IPS-18a (cell line): Measurements from ENCODE around the gene KRTAP5-4.
"Not testable (repeated sequence)": the region's sequence is repeated elsewhere in the genome, so short reads cannot be mapped to it uniquely, and the experiment has no call there.

Experiments used
- H3K27ac ChIP-seq: one replicate; pipeline ENCODE4 v1.5.1; 2013; ENCODE audit warnings: low read length
- H3K27me3 ChIP-seq: one replicate; pipeline ENCODE4 v1.6.1; 2013; ENCODE audit warnings: mild to moderate bottlenecking, low read length; ENCODE audit not compliant: control insufficient read depth, insufficient read depth
- H3K36me3 ChIP-seq: one replicate; pipeline ENCODE4 v1.6.1; 2013; ENCODE audit warnings: low read depth, low read length; ENCODE audit not compliant: control insufficient read depth
- H3K4me1 ChIP-seq: one replicate; pipeline ENCODE4 v1.6.1; 2013; ENCODE audit warnings: low read depth, low read length; ENCODE audit not compliant: control insufficient read depth
- H3K4me3 ChIP-seq: one replicate; pipeline ENCODE4 v1.5.1; 2013; ENCODE audit warnings: low read length
- H3K9ac ChIP-seq: one replicate; pipeline ENCODE4 v1.6.1; 2013; ENCODE audit warnings: mild to moderate bottlenecking, low read length, moderate library complexity
- H3K9me3 ChIP-seq: one replicate; pipeline ENCODE4 v1.6.1; 2013; ENCODE audit warnings: low read depth, low read length; ENCODE audit not compliant: control insufficient read depth

The KRTAP5-4 gene

GRCh38 chr11:1589996-1590395, 31.9 kb downstream of the KRTAP5-4 start:
- H3K36me3 ChIP-seq: no peaks in the 10 kb centered on the region
- H3K4me1 ChIP-seq: no peaks in the 10 kb centered on the region
- no peak overlapping the region for H3K9ac ChIP-seq
- no peak overlapping the region for H3K4me3 ChIP-seq
- H3K9me3 ChIP-seq: no peaks in the 10 kb centered on the region
- no peak overlapping the region for H3K27ac ChIP-seq
- no peaks in the 10 kb centered on the region for H3K27me3 ChIP-seq

- not testable (repeated sequence) for H3K9me3 ChIP-seq, H3K4me3 ChIP-seq, H3K27ac ChIP-seq, H3K4me1 ChIP-seq, H3K27me3 ChIP-seq, H3K9ac ChIP-seq, H3K36me3 ChIP-seq
Measured at GRCh38 chr11:1589191-1589963, 32.6 kb downstream of the KRTAP5-4 start.

GRCh38 chr11:1586699-1587098, 35.2 kb downstream of the KRTAP5-4 start:
- H3K4me3 ChIP-seq: no peak overlapping the region
- no peaks in the 10 kb centered on the region for H3K9me3 ChIP-seq
- no peaks in the 10 kb centered on the region for H3K4me1 ChIP-seq
- no peaks in the 10 kb centered on the region for H3K36me3 ChIP-seq
- no peak overlapping the region for H3K9ac ChIP-seq
- no peaks in the 10 kb centered on the region for H3K27me3 ChIP-seq
- no peak overlapping the region for H3K27ac ChIP-seq

- not testable (repeated sequence) for H3K4me1 ChIP-seq, H3K27ac ChIP-seq, H3K36me3 ChIP-seq, H3K4me3 ChIP-seq, H3K9me3 ChIP-seq, H3K27me3 ChIP-seq, H3K9ac ChIP-seq
Measured at GRCh38 chr11:1584661-1585370, 37.1 kb downstream of the KRTAP5-4 start, which contains the start of gene KRTAP5-1. Gene KRTAP5-1, minus strand, starts transcription at chr11:1585283. Its CDS starts 34 bp downstream, at chr11:1585249.

- not testable (repeated sequence) for H3K4me1 ChIP-seq, H3K9ac ChIP-seq, H3K9me3 ChIP-seq, H3K27me3 ChIP-seq, H3K27ac ChIP-seq, H3K36me3 ChIP-seq, H3K4me3 ChIP-seq
Measured at GRCh38 chr11:1582909-1583308, 39.0 kb downstream of the KRTAP5-4 start.

- H3K36me3 ChIP-seq: no peaks in the 10 kb centered on the region
- no peaks in the 10 kb centered on the region for H3K4me1 ChIP-seq
- H3K9ac ChIP-seq: no peak overlapping the region
- no peaks in the 10 kb centered on the region for H3K9me3 ChIP-seq
- H3K27ac ChIP-seq: no peak overlapping the region
- H3K4me3 ChIP-seq: no peak overlapping the region
- H3K27me3 ChIP-seq: no peaks in the 10 kb centered on the region
Measured at GRCh38 chr11:1581976-1582375, 40.0 kb downstream of the KRTAP5-4 start.

- Histone ChIP-seq H3K4me1 (no peaks in the 10 kb centered on the region), H3K27me3 (peaks cover 37% of the 10 kb centered on the region), H3K9ac (no peak overlapping the region), H3K27ac (no peak overlapping the region), H3K9me3 (no peaks in the 10 kb centered on the region), H3K36me3 (no peaks in the 10 kb centered on the region), H3K4me3 (no peak overlapping the region)
Measured at GRCh38 chr11:1576825-1577224, 45.1 kb downstream of the KRTAP5-4 start.

- peaks cover 44% of the 10 kb centered on the region for H3K27me3 ChIP-seq
- H3K9me3 ChIP-seq, H3K4me1 ChIP-seq, H3K4me3 ChIP-seq, H3K9ac ChIP-seq, H3K27ac ChIP-seq, H3K36me3 ChIP-seq: not testable (repeated sequence)
Measured at GRCh38 chr11:1575756-1576155, 46.2 kb downstream of the KRTAP5-4 start.

GRCh38 chr11:1574933-1575242, 47.0 kb downstream of the KRTAP5-4 start:
- no peaks in the 10 kb centered on the region for H3K9me3 ChIP-seq
- peaks cover 53% of the 10 kb centered on the region for H3K27me3 ChIP-seq
- H3K27ac ChIP-seq: no peak overlapping the region
- no peak overlapping the region for H3K9ac ChIP-seq
- no peaks in the 10 kb centered on the region for H3K4me1 ChIP-seq
- no peak overlapping the region for H3K4me3 ChIP-seq
- no peaks in the 10 kb centered on the region for H3K36me3 ChIP-seq

- no peak overlapping the region for H3K27ac ChIP-seq
- no peaks in the 10 kb centered on the region for H3K9me3 ChIP-seq
- no peaks in the 10 kb centered on the region for H3K4me1 ChIP-seq
- H3K36me3 ChIP-seq: no peaks in the 10 kb centered on the region
- no peak overlapping the region for H3K9ac ChIP-seq
- peak overlapping the region; percentile 1 for H3K4me3 ChIP-seq
- peaks cover 58% of the 10 kb centered on the region for H3K27me3 ChIP-seq
Measured at GRCh38 chr11:1574238-1574932, 47.6 kb downstream of the KRTAP5-4 start.

- Histone ChIP-seq H3K4me1 (no peaks in the 10 kb centered on the region), H3K27me3 (peaks cover 63% of the 10 kb centered on the region), H3K9ac (no peak overlapping the region), H3K27ac (no peak overlapping the region), H3K36me3 (no peaks in the 10 kb centered on the region), H3K9me3 (no peaks in the 10 kb centered on the region), H3K4me3 (peak overlapping the region; percentile 1)
Measured at GRCh38 chr11:1573903-1574237, 48.1 kb downstream of the KRTAP5-4 start.
